ENCODE data around the gene C1QL4. TPM values are rescaled to one million over a fixed set of nuclear protein-coding genes. Genes with fewer than 3 reads are reported as not detected.

Gene C1QL4
- total RNA-seq, 2 donors from 2014 or later, result not detected

GRCh38 chr12:49355913-49356312 is 18.9 kb upstream of the C1QL4 start:
- H3K36me3 ChIP-seq, result no peaks in the 10 kb centered on the region
- H3K9me3 ChIP-seq, result no peaks in the 10 kb centered on the region
- peaks cover 0 to 6% of the 10 kb centered on the region in 2 donors for H3K4me1 ChIP-seq
- H3K27me3 ChIP-seq, result peaks cover 0 to 2% of the 10 kb centered on the region in 2 donors
- TF ChIP-seq CTCF (IDR thresholded peaks at IDR 0.05), result no peak
- H3K4me3 ChIP-seq, result no peak overlapping the region
- peak; percentile 11 for DNase-seq (ENCODE audit: low spot score)
- no peak overlapping the region for H3K27ac ChIP-seq

GRCh38 chr12:49352351-49352750 is 15.4 kb upstream of the C1QL4 start:
- no peak for TF ChIP-seq CTCF (IDR thresholded peaks at IDR 0.05)
- H3K27ac ChIP-seq, result no peak overlapping the region
- no peaks in the 10 kb centered on the region for H3K9me3 ChIP-seq
- DNase-seq (ENCODE audit: low spot score), result peak; percentile 32
- peaks cover 2 to 8% of the 10 kb centered on the region in 2 donors for H3K27me3 ChIP-seq
- H3K4me3 ChIP-seq, result no peak overlapping the region
- no peaks in the 10 kb centered on the region for H3K36me3 ChIP-seq
- H3K4me1 ChIP-seq, result peaks cover 0 to 12% of the 10 kb centered on the region in 2 donors

- TF ChIP-seq CTCF (IDR thresholded peaks at IDR 0.05), result no peak
- H3K9me3 ChIP-seq, result no peaks in the 10 kb centered on the region
- no peak overlapping the region for H3K4me3 ChIP-seq
- peaks cover 13 to 23% of the 10 kb centered on the region in 2 donors for H3K27me3 ChIP-seq
- peak; percentile 28 for DNase-seq (ENCODE audit: low spot score)
- H3K4me1 ChIP-seq, result peaks cover 3 to 39% of the 10 kb centered on the region in 2 donors
- no peak overlapping the region for H3K27ac ChIP-seq
- no peaks in the 10 kb centered on the region for H3K36me3 ChIP-seq
Observed at GRCh38 chr12:49349266-49349665, 12.3 kb upstream of the C1QL4 start.

GRCh38 chr12:49348781-49349180 is 11.8 kb upstream of the C1QL4 start:
- Histone ChIP-seq H3K36me3 (no peaks in the 10 kb centered on the region), H3K27ac (no peak overlapping the region), H3K27me3 (peaks cover 13 to 23% of the 10 kb centered on the region in 2 donors), H3K4me3 (no peak overlapping the region), H3K4me1 (peaks cover 3 to 39% of the 10 kb centered on the region in 2 donors), H3K9me3 (no peaks in the 10 kb centered on the region)
- no peak for TF ChIP-seq CTCF (IDR thresholded peaks at IDR 0.05)
- peak; percentile 26 for DNase-seq (ENCODE audit: low spot score)

- Histone ChIP-seq H3K36me3 (no peaks in the 10 kb centered on the region), H3K27me3 (peaks cover 10 to 28% of the 10 kb centered on the region in 2 donors), H3K27ac (no peak overlapping the region), H3K4me1 (peaks cover 3 to 49% of the 10 kb centered on the region in 2 donors), H3K9me3 (no peaks in the 10 kb centered on the region), H3K4me3 (peak overlapping the region; percentile 12 to 54)
- peak; percentile 95 to 97 for TF ChIP-seq CTCF (IDR thresholded peaks at IDR 0.05)
- peak; percentile 64 for DNase-seq (ENCODE audit: low spot score)
Observed at GRCh38 chr12:49347311-49348193, 10.6 kb upstream of the C1QL4 start.

All from right atrium auricular region (tissue), 2 donors.